GM19023 (cell line): ENCODE results near the gene TBC1D3B.
"Not testable (repeated sequence)": the region's sequence is repeated elsewhere in the genome, so short reads cannot be mapped to it uniquely, and the experiment has no call there.

Experiments used
- ATAC-seq: cut with Tn5 transposase; IDR thresholded peaks from one replicate; pipeline ENCODE4 v1.9.1; 2021; ENCODE audit warnings: mild to moderate bottlenecking, moderate library complexity; ENCODE audit not compliant: unreplicated experiment

TBC1D3B gene

GRCh38 chr17:36176536-36176935 is at the start of gene TBC1D3B:
Gene TBC1D3B (minus strand): TSS chr17:36176636. CDS start chr17:36175050, 1,586 bp downstream.
- not testable (repeated sequence) for ATAC-seq

GRCh38 chr17:36222967-36223366 is 46.5 kb upstream of the TBC1D3B start:
- ATAC-seq: not testable (repeated sequence)

DNA sequence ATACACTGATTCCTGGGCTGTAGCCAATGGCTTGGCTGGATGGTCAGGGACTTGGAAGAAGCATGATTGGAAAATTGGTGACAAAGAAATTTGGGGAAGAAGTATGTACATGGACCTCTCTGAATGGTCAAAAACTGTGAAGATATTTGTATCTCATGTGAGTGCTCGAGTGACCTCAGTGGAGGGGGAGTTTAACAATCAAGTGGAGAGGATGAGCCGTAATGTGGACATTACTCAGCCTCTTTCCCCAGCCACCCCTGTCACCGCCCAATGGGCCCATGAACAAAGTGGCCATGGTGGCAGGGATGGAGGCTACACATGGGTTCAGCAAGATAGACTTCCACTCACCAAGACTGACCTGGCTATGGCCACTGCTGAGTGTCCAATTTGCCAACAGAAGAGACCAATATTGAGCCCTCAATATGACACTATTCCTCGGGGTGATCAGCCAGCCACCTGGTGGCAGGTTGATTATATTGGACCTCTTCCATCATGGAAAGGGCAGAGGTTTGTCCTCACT is 45.2 kb upstream of the TBC1D3B start:
- ATAC-seq: not testable (repeated sequence)

- ATAC-seq: not testable (repeated sequence)
These were observed 44.5 kb upstream of the TBC1D3B start for GRCh38 chr17:36220737-36221580.

- not testable (repeated sequence) for ATAC-seq
These were observed 43.1 kb upstream of the TBC1D3B start for GRCh38 chr17:36219556-36219955.

- not testable (repeated sequence) for ATAC-seq
These were observed 39.2 kb upstream of the TBC1D3B start for GRCh38 chr17:36215406-36216308.

DNA sequence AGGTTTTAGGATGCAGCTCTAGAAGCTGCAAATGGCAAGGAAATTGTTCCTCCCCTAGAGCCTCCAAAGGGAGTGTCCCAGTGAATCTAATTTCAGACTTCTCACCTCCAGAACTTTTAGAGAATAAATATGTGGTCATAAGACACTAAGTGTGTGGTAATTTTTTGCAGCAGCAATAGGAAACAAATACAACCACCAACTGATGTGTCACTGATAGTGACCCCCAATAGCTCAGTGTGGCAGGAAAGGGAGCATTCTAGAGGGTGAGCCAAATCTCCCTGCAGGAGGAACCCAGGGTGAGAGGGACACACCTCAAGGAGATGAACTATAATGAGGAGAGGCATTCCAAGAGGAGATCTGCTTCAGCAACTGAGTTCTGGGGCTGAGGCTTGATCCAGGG is 38.5 kb upstream of the TBC1D3B start:
- no peak for ATAC-seq

DNA sequence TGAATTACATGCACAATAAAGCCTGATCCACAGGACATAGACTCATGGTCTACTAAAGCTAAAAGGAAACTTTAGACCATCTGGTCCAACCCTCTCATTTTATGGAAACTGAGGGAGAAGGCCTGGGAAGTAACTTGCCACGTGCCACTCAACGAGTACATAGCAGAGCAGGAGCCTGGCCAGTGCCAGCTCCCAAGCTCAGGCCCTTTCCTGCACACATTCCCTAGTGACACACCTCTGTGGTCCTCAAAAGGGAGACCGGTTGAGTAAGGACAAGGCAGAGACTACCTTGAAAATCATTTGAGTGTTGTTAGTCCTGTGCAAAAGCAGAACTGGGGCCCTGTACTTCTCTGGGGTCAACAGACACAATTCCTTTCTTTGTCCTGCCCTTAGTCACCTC is 37.3 kb upstream of the TBC1D3B start:
- ATAC-seq: no peak

- ATAC-seq: no peak
These were observed 36.5 kb upstream of the TBC1D3B start for GRCh38 chr17:36212966-36213365.

DNA sequence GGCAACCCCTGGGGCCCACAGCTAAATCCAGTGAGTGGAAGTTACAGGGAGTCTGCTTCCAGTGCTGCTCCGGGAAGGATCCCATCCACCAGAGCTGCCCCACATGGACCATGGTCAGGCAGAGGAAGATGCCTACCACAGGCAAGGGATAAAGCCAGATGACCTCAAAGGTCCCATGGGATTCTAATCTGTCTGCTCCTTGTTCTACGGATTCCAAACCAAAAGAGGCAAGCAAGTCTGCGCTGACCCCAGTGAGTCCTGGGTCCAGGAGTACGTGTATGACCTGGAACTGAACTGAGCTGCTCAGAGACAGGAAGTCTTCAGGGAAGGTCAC is 35.8 kb upstream of the TBC1D3B start:
- no peak for ATAC-seq

- not testable (repeated sequence) for ATAC-seq
These were observed 35.2 kb upstream of the TBC1D3B start for GRCh38 chr17:36211484-36212271.

DNA sequence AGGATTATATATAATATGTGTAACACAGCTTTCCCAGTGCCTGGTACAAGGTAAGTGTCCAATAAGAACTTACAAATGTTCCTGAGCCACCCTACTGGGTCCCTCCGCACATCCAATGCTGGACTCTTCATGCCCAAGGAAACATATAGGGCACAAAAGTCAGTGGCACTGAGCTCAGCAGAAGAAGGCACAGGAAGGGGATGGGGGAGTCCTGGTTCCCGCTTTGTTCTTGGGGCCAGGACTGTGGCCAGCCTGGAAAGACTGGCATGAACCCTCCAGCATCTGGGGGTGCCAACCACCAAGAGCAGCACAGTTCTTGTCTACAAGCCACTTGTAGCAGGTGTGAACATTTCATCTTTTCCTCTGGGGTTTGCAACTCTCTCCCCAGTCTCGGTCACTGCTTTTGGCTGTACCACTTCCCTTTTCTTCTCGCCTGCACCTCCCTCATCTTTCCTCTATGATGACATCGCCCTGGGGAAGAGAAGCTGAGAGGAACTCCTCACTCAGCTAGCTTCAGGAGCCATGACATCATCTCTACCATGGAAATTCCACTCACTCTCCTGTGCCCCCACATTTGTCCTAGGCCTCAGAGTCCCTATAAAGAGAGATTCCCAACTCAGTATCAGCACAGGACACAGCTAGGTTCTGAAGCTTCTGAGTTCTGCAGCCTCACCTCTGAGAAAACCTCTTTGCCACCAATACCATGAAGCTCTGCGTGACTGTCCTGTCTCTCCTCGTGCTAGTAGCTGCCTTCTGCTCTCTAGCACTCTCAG is 34.2 kb upstream of the TBC1D3B start, which contains the start of gene CCL4L2:
Gene CCL4L2, plus strand, starts transcription at position 625 of the 773 bp plus-strand sequence.
- ATAC-seq: peak; percentile 66

- ATAC-seq: no peak
These were observed 33.1 kb upstream of the TBC1D3B start for GRCh38 chr17:36209575-36209974.

DNA sequence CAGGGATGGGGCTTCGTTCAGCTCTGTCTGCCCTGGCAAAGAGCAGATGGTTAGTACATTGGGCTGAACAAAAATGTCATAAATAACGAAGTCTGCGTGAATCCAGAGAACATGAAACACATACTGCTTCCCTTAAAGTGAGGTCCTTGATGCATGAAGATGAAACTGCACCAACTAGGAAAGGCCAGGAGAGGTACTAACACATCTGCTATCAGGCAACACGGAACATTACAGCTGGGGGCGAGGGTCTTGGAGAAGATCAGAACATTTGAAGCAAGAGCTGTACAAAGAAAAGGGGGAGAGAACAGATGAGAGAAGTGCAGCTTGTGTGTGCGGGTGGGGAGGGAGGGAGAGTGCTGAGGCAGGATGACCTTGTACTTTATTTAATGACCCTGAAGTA is 30.9 kb upstream of the TBC1D3B start:
- not testable (repeated sequence) for ATAC-seq

GRCh38 chr17:36206486-36206821 is 30.0 kb upstream of the TBC1D3B start:
- ATAC-seq: not testable (repeated sequence)

DNA sequence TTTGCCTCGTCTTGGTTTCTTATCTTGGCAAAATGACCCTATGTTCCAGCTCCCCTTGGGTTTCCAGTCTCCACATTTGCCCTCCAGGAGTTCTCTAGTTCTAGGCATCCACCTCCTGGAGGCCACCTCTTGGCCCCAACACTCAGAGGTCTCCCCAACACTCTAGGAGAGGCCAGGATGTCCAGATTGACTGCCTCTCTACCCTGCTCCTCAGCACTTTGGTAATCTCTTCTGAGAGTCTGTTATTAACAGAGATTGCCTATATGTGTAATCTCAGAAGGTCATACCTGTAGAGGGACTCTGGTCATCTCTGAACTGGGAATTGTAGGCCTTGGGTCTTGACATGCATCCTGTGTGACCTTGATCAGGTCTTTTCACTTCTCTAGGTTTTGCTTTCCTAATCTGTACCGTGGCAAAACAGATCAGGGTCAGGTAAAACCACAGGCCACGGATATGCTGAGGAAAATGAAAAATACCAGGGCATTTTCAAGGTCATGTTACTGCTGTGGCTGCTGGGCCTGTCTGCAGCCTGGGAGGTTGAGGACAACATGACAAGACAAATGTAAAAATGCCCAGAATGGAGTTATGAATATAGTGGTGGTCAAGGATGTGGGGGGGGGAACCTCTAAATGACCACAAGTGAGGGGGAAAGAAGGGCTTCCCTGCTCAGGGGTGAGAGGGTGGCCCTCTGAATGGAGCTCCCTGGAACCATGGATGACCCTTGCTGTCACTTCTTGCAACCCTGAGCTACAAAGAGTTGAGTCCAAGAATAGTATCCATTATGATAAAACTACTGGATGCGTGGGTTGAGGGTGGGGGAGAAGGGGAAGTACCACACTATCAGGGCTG is 29.4 kb upstream of the TBC1D3B start:
- ATAC-seq: no peak

DNA sequence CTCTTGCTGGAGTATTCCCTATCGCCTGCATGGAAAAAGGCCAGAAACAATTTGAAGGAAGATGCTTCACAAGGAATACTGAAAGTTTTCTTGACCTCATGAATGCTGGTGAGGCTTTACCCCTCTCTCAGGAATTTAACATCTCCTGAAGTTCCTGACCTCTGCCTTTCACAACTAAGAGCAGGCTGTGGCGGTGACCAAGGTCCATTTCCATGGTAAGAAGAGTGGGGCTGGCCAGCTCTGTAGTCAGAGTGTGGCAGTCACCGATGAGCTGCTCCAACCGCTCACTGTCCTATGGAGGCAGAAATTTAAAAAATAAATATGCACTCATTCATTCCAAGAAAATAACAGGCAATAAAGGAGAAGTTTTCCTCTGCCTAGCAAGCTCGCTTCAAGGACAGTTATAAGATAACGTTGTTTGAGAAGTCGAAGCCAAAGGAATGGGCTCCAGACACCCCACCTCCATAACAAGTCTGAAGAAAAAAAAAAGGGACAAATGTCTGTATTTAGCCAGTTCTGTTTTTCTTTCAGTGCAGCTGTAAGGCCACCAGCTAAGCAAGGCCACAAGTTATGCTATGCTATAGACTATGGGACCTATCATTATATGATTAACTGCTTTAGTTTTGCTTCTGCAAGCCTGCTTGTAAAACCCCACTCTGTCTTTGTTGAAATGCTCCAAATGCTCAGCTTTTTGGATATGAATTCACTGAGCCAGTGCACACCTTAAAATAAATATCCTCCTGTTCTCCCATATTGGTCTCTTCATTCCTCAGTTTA is 28.5 kb upstream of the TBC1D3B start:
- ATAC-seq: no peak

- no peak for ATAC-seq
These were observed 26.9 kb upstream of the TBC1D3B start for GRCh38 chr17:36203335-36203734.
